T-cell (primary cell): ENCODE measurements around the gene IRX3. TPM values are rescaled to one million over a fixed set of nuclear protein-coding genes. Genes with fewer than 3 reads are reported as not detected.

Source experiments
- ATAC-seq, 4 experiments: fragments of 200-7000 bp in 3 of 4; fragments of 150-1000 bp in 1 of 4; cut with Tn5 transposase; replicated peaks in 1 of 4; 1 replicate in 3 of 4; 2 replicates in 1 of 4; pipeline ENCODE4 v1.10.0; 2021; ENCODE audit warnings: moderate library complexity in 3 of 4, mild to moderate bottlenecking in 2 of 4, moderate number of reproducible peaks in 1 of 4
- CTCF ChIA-PET, 2 donors: fragments of 300-600 bp; sonication (Branson Sonifier 250); formaldehyde crosslinking; loops; one replicate each; lab custom pipeline; 2022; ENCODE audit warnings: antibody characterized with exemption in 2 of 2; lab: Charles Lee
- POLR2A ChIA-PET, 2 donors: fragments of 300-600 bp; sonication (Branson Sonifier 250); formaldehyde crosslinking; loops; one replicate each; lab custom pipeline; 2022; ENCODE audit warnings: antibody characterized with exemption in 2 of 2; lab: Charles Lee
- DNase-seq, 35 experiments: peaks; one replicate each; pipeline versions ENCODE4 v3.0.0 to v3.0.0-alpha.2; 2013 to 2023
- H3K27ac ChIP-seq: one replicate; pipeline ENCODE4 v1.5.1; 2013; ENCODE audit warnings: low read length
- H3K27me3 ChIP-seq, 2 experiments: replicated peaks in 1 of 2; 1 replicate in 1 of 2; 2 replicates in 1 of 2; pipeline versions ENCODE4 v1.6.1 to v1.7.0; 2013; ENCODE audit warnings: low read length in 1 of 2, mixed read lengths in 1 of 2; ENCODE audit not compliant: control insufficient read depth in 2 of 2, insufficient read depth in 2 of 2; ENCODE audit errors: extremely low read depth in 1 of 2
- H3K36me3 ChIP-seq, 2 donors: 1 replicate in 1 of 2; 2 replicates in 1 of 2; pipeline versions ENCODE4 v1.6.1 to v1.7.0; 2013; ENCODE audit warnings: low read length in 1 of 2; ENCODE audit not compliant: control insufficient read depth in 2 of 2, insufficient read depth in 1 of 2; ENCODE audit errors: extremely low read depth in 1 of 2
- H3K4me1 ChIP-seq, 2 experiments: 1 replicate in 1 of 2; 2 replicates in 1 of 2; pipeline versions ENCODE4 v1.6.1 to v1.7.0; 2013; ENCODE audit warnings: low read length in 2 of 2, mixed read lengths in 1 of 2; ENCODE audit not compliant: insufficient read depth in 2 of 2, control insufficient read depth in 1 of 2; ENCODE audit errors: extremely low read depth in 1 of 2
- H3K4me3 ChIP-seq, 2 donors: 1 replicate in 1 of 2; 2 replicates in 1 of 2; pipeline versions ENCODE4 v1.5.1 to v1.7.0; 2013; ENCODE audit warnings: mild to moderate bottlenecking in 2 of 2, low read length in 1 of 2, moderate library complexity in 1 of 2; ENCODE audit not compliant: control insufficient read depth in 1 of 2; ENCODE audit errors: extremely low read depth in 1 of 2
- H3K9me3 ChIP-seq: 2 replicates; pipeline ENCODE4 v1.7.0; 2013
- H3K27ac Mint-ChIP-seq, 2 donors: one replicate each; pipeline ENCODE4 v1.8.0; 2020 to 2021; ENCODE audit warnings: mild to moderate bottlenecking in 2 of 2, mixed read lengths in 2 of 2
- H3K27me3 Mint-ChIP-seq, 2 donors: one replicate each; pipeline ENCODE4 v1.8.0; 2021 to 2022; ENCODE audit warnings: mixed read lengths in 2 of 2
- H3K36me3 Mint-ChIP-seq: one replicate; pipeline ENCODE4 v1.8.0; 2021; ENCODE audit warnings: mixed read lengths
- H3K4me1 Mint-ChIP-seq, 3 donors: one replicate each; pipeline ENCODE4 v1.8.0; 2020 to 2022; ENCODE audit warnings: mixed read lengths in 3 of 3, mild to moderate bottlenecking in 1 of 3
- H3K4me3 Mint-ChIP-seq, 3 donors: one replicate each; pipeline ENCODE4 v1.8.0; 2020 to 2022; ENCODE audit warnings: mild to moderate bottlenecking in 3 of 3, mixed read lengths in 3 of 3, moderate library complexity in 3 of 3
- H3K9me3 Mint-ChIP-seq, 3 donors: one replicate each; pipeline ENCODE4 v1.8.0; 2020 to 2022; ENCODE audit warnings: mixed read lengths in 3 of 3
- WGBS: methylation state at CpG from one replicate; pipeline ENCODE4 v1.1.5; 2013; ENCODE audit warnings: missing lambda C conversion rate; ENCODE audit not compliant: insufficient coverage; 5-methylcytosine and 5-hydroxymethylcytosine counted together
- total RNA-seq, 35 experiments: library from RNA in 6 of 35; stranded (reverse) in 6 of 35; fragments of 120-200 nt in 1 of 35; gene quantifications; one replicate each; pipeline versions ENCODE4 v1.2.1 to v1.2.4 and lab custom pipeline; 2013 to 2026

IRX3 gene
- total RNA-seq, 5 donors from 2014 or later (not counting 1 experiment from before 2014, with no cell fraction given): 0.19 to 0.35 TPM; not detected in 3

DNA sequence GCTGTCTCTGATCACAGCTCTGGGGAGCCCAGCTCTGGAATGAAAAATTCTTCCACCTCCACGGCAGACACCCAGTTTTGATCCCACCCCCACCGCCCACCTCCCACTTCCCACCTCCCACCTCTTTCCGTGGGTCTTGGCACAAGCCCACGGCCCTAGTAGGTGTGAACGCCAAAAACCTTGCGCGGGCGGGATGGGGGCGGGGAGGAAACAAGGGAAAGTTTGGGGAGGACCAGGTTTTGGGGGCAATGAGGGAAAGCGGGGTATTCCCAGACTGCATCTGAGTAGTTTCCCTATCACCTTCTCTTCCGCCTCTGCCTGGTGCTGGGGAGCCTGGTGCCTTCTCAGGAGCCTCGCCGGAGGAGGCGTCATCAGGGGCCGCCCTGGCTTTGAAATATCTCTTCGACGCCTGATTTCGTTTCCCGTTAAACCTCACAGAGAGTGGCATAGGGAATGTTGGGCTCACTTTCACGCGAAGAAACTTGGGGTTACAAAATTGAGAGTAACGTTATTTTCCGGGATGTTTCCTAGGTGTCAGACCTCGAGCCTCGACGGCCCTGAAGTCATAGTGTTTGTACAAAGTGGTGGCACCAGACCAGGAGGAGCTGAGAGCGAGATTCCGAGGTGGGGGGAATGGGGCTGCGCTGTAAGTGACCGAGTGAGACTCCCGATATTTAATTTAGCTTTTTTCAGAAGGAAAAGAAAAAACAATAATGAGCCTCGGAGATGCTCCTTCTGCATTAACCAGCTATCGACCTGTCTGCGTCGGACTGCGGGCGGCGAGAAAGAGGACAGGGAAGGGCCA, 1.6 kb upstream of the IRX3 start:
- H3K9me3 Mint-ChIP-seq: no peaks in the 10 kb centered on the region
- peaks cover 41 to 74% of the 10 kb centered on the region in 2 donors for H3K27me3 Mint-ChIP-seq
- peak overlapping the region in 1 of 2 donors; percentile 10 for H3K4me3 ChIP-seq
- POLR2A ChIA-PET: no interaction called here
- H3K36me3 ChIP-seq: no peaks in the 10 kb centered on the region
- WGBS: 19% methylated on average over 24 of the region's 38 CpGs
- H3K9me3 ChIP-seq: no peaks in the 10 kb centered on the region
- peaks cover 24 to 33% (median 30%) of the 10 kb centered on the region in 3 donors for H3K4me1 Mint-ChIP-seq
- H3K4me1 ChIP-seq: peaks cover 4 to 14% of the 10 kb centered on the region in 2 experiments
- H3K36me3 Mint-ChIP-seq: no peaks in the 10 kb centered on the region
- ATAC-seq (no peak), DNase-seq (no peak)
- H3K27ac ChIP-seq: no peak overlapping the region
- no peak overlapping the region for H3K27ac Mint-ChIP-seq
- H3K4me3 Mint-ChIP-seq: peak overlapping the region in 1 of 3 donors; percentile 54
- CTCF ChIA-PET: interaction anchor here in 1 of 2 donors (0.6 kb wide), 1 partner anchor 366 kb away, joined by 3 read pairs; no protein-coding TSS in a partner anchor
- peaks cover 15 to 73% of the 10 kb centered on the region in 2 experiments for H3K27me3 ChIP-seq

DNA sequence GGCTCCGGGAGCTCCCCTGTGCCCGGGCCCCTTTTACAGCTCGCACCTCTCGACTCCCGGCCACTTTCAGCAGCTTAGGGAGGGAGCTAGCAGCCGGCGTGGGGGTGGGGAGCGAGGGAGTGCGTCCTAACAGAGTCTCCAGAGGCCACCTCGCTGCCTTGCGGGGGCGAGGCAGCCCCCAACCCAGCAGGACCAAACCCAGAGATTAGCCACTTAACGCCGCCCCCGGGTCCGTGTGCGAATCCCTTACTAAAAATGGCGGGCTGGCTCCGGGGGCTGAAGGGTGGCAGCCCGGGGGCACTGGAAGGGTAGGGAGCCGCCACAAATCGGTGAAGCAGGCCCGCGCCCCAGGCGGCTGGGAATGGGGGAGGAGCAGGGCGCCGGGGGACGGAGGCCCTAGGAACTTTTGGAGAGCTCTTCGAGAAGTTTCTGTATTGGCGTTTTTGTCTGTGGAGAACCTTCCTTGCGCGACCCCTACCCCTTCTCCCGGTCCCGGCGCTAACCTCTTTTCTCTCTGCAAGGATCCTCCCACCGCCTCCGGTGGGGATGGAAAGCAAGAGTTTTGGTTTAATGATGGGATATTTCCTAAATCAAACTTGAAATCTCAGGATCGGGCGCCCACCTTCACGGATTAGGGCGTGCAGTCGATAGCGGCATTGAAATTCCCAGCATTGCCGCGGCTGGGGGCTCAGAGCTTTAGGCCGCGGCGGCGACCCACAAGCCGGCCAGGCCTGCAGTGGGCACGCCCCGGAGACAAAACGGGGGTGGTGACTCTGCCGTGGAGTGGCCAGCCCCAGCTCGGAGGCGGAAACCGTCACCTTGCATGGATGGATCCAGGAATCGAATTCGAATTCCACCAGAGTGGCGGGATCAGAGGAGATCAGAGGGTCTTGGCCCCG, 793 bp upstream of the IRX3 start:
- no peak for DNase-seq
- Histone ChIP-seq H3K27me3 (peaks cover 13 to 81% of the 10 kb centered on the region in 2 experiments), H3K27ac (no peak overlapping the region), H3K36me3 (no peaks in the 10 kb centered on the region), H3K4me3 (peak overlapping the region in 1 of 2 donors; percentile 64), H3K9me3 (no peaks in the 10 kb centered on the region), H3K4me1 (peaks cover 4 to 14% of the 10 kb centered on the region in 2 experiments)
- Mint-ChIP-seq H3K27ac (no peak overlapping the region), H3K4me3 (peak overlapping the region in 1 of 3 donors; percentile 54), H3K9me3 (no peaks in the 10 kb centered on the region), H3K36me3 (no peaks in the 10 kb centered on the region), H3K4me1 (peaks cover 28 to 38% (median 34%) of the 10 kb centered on the region in 3 donors), H3K27me3 (peaks cover 40 to 77% of the 10 kb centered on the region in 2 donors)
- CTCF ChIA-PET: interaction anchor here in 1 of 2 donors (0.6 kb wide), 1 partner anchor 367 kb away, joined by 3 read pairs; no protein-coding TSS in a partner anchor
- POLR2A ChIA-PET: no interaction called here
- no peak for ATAC-seq
- WGBS: 7% methylated on average over 46 of the region's 61 CpGs

DNA sequence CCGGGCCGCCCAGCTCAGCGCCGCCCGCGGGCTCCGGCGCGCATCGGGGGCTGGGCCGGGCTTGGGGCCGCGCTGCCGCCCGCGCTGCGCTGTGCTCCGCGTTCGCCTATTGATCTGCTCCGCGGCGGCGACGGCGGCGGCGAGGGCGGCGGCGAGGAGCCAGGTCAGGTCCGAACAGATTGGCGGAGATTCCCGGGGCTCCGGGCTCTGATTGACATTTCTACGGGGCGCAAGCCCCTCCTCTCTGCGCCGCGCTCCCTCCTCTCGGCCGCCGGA, 559 bp downstream of the IRX3 start:
- Histone ChIP-seq H3K4me1 (peaks cover 4 to 14% of the 10 kb centered on the region in 2 experiments), H3K9me3 (no peaks in the 10 kb centered on the region), H3K4me3 (peak overlapping the region in 1 of 2 donors; percentile 64), H3K27ac (no peak overlapping the region), H3K27me3 (peaks cover 13 to 84% of the 10 kb centered on the region in 2 experiments), H3K36me3 (no peaks in the 10 kb centered on the region)
- H3K9me3 Mint-ChIP-seq: no peaks in the 10 kb centered on the region
- CTCF ChIA-PET: no interaction called here
- no peak overlapping the region for H3K27ac Mint-ChIP-seq
- WGBS: 3% methylated on average over 43 of the region's 43 CpGs
- peak overlapping the region in 1 of 3 donors; percentile 80 for H3K4me3 Mint-ChIP-seq
- ATAC-seq (no peak), DNase-seq (no peak)
- H3K4me1 Mint-ChIP-seq: peaks cover 33 to 43% (median 36%) of the 10 kb centered on the region in 3 donors
- H3K36me3 Mint-ChIP-seq: no peaks in the 10 kb centered on the region
- H3K27me3 Mint-ChIP-seq: peaks cover 42 to 76% of the 10 kb centered on the region in 2 donors
- POLR2A ChIA-PET: no interaction called here

DNA sequence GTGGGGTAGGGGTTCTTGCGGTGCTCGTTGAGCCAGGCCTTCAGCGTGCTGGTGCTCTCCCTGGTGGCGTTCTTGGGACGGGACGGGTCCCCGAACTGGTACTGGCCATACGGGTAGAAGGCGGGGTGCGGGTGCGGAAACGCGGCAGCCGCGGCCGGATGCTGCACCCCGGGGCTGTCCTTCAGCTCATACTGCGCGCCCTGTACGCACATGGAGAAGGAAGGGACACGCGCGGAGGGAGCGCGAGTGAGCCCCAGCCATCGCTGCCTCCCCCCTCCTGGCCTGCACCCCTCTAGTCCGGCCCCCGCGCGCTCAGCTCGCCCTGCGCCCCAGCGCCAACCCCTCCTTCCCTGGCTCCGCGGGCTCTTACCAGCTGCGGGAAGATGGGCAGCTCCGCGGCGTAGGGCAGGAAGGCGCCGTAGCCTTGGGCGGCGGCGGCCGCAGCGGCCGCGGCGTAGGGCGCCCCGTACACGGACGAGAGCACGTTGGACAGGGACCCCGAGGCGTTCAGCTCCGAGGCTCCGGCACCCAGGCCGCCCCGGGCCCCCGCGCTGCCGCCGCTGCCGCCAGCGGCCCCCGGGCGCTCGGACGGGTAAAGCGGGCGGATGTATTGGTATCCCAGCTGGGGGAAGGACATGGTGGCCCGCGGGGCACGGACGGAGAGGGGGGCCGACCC, 1.0 kb downstream of the IRX3 start:
- Mint-ChIP-seq H3K4me3 (peak overlapping the region in 1 of 3 donors; percentile 62), H3K27me3 (peaks cover 42 to 76% of the 10 kb centered on the region in 2 donors), H3K9me3 (no peaks in the 10 kb centered on the region), H3K4me1 (peaks cover 33 to 40% (median 35%) of the 10 kb centered on the region in 3 donors), H3K36me3 (no peaks in the 10 kb centered on the region), H3K27ac (no peak overlapping the region)
- ATAC-seq (no peak), DNase-seq (no peak)
- H3K27me3 ChIP-seq: peaks cover 15 to 84% of the 10 kb centered on the region in 2 experiments
- ChIA-PET POLR2A (interaction anchor here in 1 of 2 donors (0.6 kb wide), 1 partner anchor 44 kb away, joined by 12 read pairs; no protein-coding TSS in a partner anchor), CTCF (no interaction called here)
- peak overlapping the region in 1 of 2 donors; percentile 64 for H3K4me3 ChIP-seq
- no peak overlapping the region for H3K27ac ChIP-seq
- H3K36me3 ChIP-seq: no peaks in the 10 kb centered on the region
- 4% methylated on average over 74 of the region's 77 CpGs for WGBS
- peaks cover 4 to 14% of the 10 kb centered on the region in 2 experiments for H3K4me1 ChIP-seq
- no peaks in the 10 kb centered on the region for H3K9me3 ChIP-seq

DNA sequence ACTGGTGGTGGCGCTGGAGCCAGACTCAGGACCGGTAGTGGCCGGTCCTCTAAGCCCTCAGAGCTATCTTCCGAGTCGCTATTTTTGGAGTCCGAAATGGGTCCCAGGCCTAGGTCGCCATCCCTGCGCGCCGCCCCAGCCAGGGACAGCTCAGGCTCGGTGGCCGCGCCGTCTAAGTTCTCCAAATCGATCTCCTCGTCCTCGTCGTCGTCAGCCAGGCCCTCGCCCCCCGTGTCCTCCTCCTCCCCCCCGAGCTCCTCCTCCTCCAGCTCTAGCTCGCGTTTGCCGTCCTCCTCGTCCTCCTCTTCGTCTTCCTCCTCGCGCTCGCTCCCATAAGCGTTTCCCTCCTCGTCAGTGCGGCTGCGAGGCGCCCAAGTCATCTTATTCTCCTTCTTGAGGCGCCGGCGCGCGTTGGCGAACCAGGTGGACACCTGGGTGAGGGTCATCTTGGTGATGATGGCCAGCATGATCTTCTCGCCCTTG, 1.6 kb downstream of the IRX3 start:
- peaks cover 14 to 82% of the 10 kb centered on the region in 2 experiments for H3K27me3 ChIP-seq
- no peaks in the 10 kb centered on the region for H3K36me3 Mint-ChIP-seq

More for the DNA sequence above, 1.6 kb downstream of the IRX3 start:
- Mint-ChIP-seq H3K27ac (peak overlapping the region in 1 of 2 donors; percentile 52), H3K4me3 (peak overlapping the region in 1 of 3 donors; percentile 62), H3K4me1 (peaks cover 33 to 38% (median 35%) of the 10 kb centered on the region in 3 donors), H3K27me3 (peaks cover 44 to 78% of the 10 kb centered on the region in 2 donors), H3K9me3 (no peaks in the 10 kb centered on the region)
- no peaks in the 10 kb centered on the region for H3K9me3 ChIP-seq
- H3K27ac ChIP-seq: no peak overlapping the region
- POLR2A ChIA-PET: interaction anchor here in 1 of 2 donors (0.6 kb wide), 1 partner anchor 43 kb away, joined by 12 read pairs; no protein-coding TSS in a partner anchor
- H3K4me3 ChIP-seq: no peak overlapping the region
- DNase-seq: no peak
- H3K4me1 ChIP-seq: peaks cover 4 to 14% of the 10 kb centered on the region in 2 experiments
- CTCF ChIA-PET: no interaction called here
- WGBS: 10% methylated on average over 20 of the region's 42 CpGs
- ATAC-seq: no peak
- H3K36me3 ChIP-seq: no peaks in the 10 kb centered on the region
